GM12874 (cell line): Measurements from ENCODE around the gene NXT1.

Experiments
- CTCF ChIP-seq: IDR thresholded peaks from 2 replicates; pipeline ENCODE4 v1.5.1; 2011; ENCODE audit warnings: low read depth, mild to moderate bottlenecking, control low read depth, low read length, moderate library complexity; ENCODE audit not compliant: insufficient read depth

Gene NXT1

GRCh38 chr20:23368316-23369071 lies 17.9 kb downstream of the NXT1 start:
- no peak for TF ChIP-seq CTCF

GRCh38 chr20:23369072-23369823 lies 18.7 kb downstream of the NXT1 start:
- TF ChIP-seq CTCF: no peak

DNA sequence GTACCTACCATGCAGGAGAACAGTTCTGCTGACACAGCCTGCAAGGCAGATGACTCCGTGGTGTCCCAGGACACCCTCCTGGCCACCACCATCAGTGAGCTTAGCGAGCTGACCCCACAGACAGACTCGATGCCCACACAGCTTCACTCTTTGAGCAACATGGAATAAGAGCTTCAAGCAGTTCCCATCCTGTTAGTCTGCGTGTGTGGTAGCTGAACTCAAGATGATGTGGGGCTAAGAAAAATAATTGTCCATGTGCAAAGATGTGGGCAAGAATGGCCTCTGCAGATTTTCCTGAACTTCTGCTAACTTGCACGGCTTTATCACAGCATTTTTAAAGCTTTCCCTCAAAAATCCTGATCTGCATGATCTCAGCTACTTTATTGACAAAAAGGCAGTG lies 19.7 kb downstream of the NXT1 start:
- TF ChIP-seq CTCF: no peak

DNA sequence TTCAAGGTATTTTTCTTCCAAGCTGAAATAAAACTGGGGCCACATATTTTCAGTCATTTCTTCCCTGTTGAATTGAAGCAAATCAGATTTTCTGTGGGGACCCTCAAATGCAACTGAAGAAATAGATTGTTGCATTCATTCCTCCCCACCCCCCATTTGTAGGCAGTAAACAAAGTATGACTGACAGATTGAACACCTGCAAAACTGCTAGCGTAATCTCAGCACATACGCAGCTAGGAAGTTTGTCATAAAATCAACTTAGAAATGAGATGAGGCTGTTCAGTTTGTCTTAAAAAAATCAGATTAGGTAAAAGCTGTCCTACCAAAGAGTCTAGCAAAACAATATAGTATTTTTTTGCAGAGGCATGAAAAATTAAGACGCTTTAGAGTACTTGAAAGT lies 20.3 kb downstream of the NXT1 start:
- TF ChIP-seq CTCF: no peak

DNA sequence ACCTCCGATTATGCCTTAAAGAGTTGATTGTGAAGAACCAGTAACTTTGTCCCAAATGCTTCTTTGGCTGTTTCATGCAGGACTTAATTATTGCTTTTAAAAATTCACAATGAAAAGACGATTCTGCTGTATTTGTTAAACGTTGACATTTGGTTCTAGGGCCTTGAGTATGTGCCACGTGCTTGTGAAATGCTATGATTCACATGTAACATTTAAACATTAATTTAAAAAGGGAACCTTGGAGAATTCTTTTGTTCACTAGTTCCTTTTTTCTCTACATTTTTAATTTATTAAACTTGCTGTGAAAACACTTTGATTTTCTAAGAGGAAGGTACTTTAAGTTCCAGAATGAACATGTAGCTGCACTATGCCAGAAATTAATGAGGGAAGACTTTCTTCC lies 20.9 kb downstream of the NXT1 start:
- TF ChIP-seq CTCF: no peak

GRCh38 chr20:23374441-23374840 lies 23.9 kb downstream of the NXT1 start:
- no peak for TF ChIP-seq CTCF

DNA sequence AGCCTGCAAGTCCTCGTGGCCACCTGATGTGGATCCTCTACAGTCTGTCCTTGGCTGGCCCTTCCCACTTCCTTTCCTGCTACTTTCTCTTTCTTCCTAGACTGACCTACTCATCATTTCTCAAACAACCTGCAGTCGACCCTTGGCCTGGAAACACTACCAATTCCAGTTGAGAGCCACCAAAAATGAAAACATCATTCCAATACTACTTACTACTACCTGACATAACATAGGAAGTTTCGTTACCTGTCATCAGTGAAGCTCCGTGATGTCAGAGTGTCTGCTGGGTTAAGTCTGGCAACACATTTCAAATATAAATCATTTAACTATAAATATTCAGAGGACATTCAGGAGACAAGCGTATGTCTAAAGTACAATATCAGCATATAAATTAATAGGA lies 25.2 kb downstream of the NXT1 start:
- TF ChIP-seq CTCF: no peak
